Activated CD8-positive, alpha-beta memory T cell treated with anti-CD3 and anti-CD28 coated beads, Interleukin-2, amount 50 U/mL, for 1 hour (primary cell): ENCODE results near the gene RXRB.

Experiments
- DNase-seq: peaks from one replicate; pipeline ENCODE4 v3.0.0-alpha.2; 2020; ENCODE audit errors: extremely low read depth

Gene RXRB

GRCh38 chr6:33211666-33212422, 11.4 kb upstream of the RXRB start:
- no peak for DNase-seq

GRCh38 chr6:33211136-33211535, 10.7 kb upstream of the RXRB start:
- DNase-seq: no peak

- no peak for DNase-seq
Measured at GRCh38 chr6:33209856-33210255, 9.4 kb upstream of the RXRB start.

- peak; percentile 63 for DNase-seq
Measured at GRCh38 chr6:33208091-33208967, 7.9 kb upstream of the RXRB start, which contains the start of gene RING1. RING1 (plus strand) TSS chr6:33208500; CDS start chr6:33208823, 323 bp downstream.

- no peak for DNase-seq
Measured at GRCh38 chr6:33207552-33208090, 7.2 kb upstream of the RXRB start.

GRCh38 chr6:33206864-33207551, 6.5 kb upstream of the RXRB start:
- DNase-seq: no peak

- DNase-seq: no peak
Measured at GRCh38 chr6:33206027-33206863, 5.8 kb upstream of the RXRB start.

- no peak for DNase-seq
Measured at GRCh38 chr6:33205191-33206026, 4.9 kb upstream of the RXRB start.

GRCh38 chr6:33204415-33205190, 4.1 kb upstream of the RXRB start, which contains the start of gene HSD17B8:
HSD17B8 (plus strand) TSS chr6:33204655; CDS start chr6:33204669, 14 bp downstream.
- DNase-seq: peak; percentile 78

- no peak for DNase-seq
Measured at GRCh38 chr6:33204165-33204414, 3.6 kb upstream of the RXRB start.

- DNase-seq: no peak
Measured at GRCh38 chr6:33203443-33204164, 3.1 kb upstream of the RXRB start.

- DNase-seq: no peak
Measured at GRCh38 chr6:33202799-33203198, 2.3 kb upstream of the RXRB start.

GRCh38 chr6:33201935-33202334, 1.5 kb upstream of the RXRB start:
- no peak for DNase-seq

- DNase-seq: no peak
Measured at GRCh38 chr6:33201147-33201545, 681 bp upstream of the RXRB start.

GRCh38 chr6:33199687-33200218, 712 bp downstream of the RXRB start:
- DNase-seq: no peak

- DNase-seq: no peak
Measured at GRCh38 chr6:33198853-33199436, 1.5 kb downstream of the RXRB start.

GRCh38 chr6:33198159-33198852, 2.2 kb downstream of the RXRB start:
- no peak for DNase-seq
